ENCODE data around the gene B4GALT1.

DNA sequence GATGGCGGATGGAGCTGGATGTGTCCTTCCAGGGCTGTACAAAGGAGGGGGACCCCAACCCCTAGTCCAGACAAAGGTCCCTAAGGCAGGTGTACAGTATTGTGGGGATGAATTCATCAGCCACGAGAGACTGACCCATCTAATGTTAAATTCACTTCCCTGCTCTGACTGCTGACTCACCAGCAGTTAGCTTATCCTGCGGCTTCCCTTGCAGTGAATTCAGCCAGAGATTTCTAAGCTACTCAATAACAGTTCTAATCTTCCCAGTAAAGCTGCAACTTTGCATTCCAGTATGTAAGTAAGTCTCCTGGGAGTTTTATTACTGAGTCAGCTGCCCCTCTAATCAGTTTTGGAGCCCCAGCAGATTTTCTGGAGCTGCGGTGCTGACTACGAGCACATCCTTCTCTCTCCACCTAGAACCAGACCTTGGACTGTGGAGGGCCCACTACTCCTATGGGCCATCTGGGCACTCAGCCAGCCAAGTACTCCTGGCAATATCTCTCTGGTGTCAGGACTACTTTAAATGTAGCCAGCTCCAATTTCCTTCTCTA lies 16.1 kb downstream of the B4GALT1 start:
- TF ChIP-seq, protein P1, sequence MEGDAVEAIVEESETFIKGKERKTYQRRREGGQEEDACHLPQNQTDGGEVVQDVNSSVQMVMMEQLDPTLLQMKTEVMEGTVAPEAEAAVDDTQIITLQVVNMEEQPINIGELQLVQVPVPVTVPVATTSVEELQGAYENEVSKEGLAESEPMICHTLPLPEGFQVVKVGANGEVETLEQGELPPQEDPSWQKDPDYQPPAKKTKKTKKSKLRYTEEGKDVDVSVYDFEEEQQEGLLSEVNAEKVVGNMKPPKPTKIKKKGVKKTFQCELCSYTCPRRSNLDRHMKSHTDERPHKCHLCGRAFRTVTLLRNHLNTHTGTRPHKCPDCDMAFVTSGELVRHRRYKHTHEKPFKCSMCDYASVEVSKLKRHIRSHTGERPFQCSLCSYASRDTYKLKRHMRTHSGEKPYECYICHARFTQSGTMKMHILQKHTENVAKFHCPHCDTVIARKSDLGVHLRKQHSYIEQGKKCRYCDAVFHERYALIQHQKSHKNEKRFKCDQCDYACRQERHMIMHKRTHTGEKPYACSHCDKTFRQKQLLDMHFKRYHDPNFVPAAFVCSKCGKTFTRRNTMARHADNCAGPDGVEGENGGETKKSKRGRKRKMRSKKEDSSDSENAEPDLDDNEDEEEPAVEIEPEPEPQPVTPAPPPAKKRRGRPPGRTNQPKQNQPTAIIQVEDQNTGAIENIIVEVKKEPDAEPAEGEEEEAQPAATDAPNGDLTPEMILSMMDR (conservative IDR thresholded peaks at IDR 0.05; ENCODE audit: low read depth, low read length), result no peak
- TF ChIP-seq EZH2 (IDR thresholded peaks at IDR 0.05; ENCODE audit: borderline replicate concordance, low read depth, low read length, poor library complexity, severe bottlenecking), result no peak
